Ishikawa (cell line): ENCODE measurements around the gene CEP131.

Source experiments
- EP300 ChIP-seq: IDR thresholded peaks from 2 replicates; pipeline ENCODE4 v1.6.1; 2012; ENCODE audit warnings: borderline replicate concordance
- RAD21 ChIP-seq: IDR thresholded peaks from 2 replicates; pipeline ENCODE4 v1.6.1; 2012; ENCODE audit warnings: low read depth
- TAF1 ChIP-seq: IDR thresholded peaks from 2 replicates; pipeline ENCODE4 v1.6.1; 2012; ENCODE audit warnings: low read depth, mild to moderate bottlenecking
- TCF12 ChIP-seq: IDR thresholded peaks from 2 replicates; pipeline ENCODE4 v1.6.1; 2012; ENCODE audit warnings: low read depth
- TEAD4 ChIP-seq: IDR thresholded peaks from 2 replicates; pipeline ENCODE4 v1.6.1; 2012
- YY1 ChIP-seq: IDR thresholded peaks from 2 replicates; pipeline ENCODE4 v1.6.1; 2012; ENCODE audit warnings: low read depth
- TF ChIP-seq, protein P1 (sequence below): IDR thresholded peaks from 2 replicates; pipeline ENCODE4 v1.6.1; 2012

DNA sequence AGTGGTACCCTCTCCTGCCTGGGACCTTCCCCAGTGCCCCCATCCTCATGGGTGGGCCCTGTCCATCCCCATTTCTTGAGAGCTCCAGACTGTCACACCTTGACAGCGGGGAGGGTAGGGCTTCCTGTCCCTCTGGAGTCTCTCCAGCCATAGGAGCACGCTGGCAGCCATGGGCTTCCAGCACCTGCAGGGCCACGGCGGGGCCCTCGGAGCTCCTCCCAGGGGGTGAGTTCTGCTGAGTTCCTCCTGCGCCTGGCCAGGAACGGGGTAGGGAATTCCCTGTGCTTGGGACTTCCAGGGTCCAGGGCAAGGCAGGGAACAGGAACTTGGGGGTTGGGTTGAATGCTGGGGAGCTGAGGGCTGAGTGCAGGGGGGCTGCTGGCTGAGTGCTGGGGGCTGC, 33.7 kb downstream of the CEP131 start:
- TF ChIP-seq EP300 = no peak
- no peak for TF ChIP-seq YY1
- no peak for TF ChIP-seq TEAD4
- TF ChIP-seq, protein P1, sequence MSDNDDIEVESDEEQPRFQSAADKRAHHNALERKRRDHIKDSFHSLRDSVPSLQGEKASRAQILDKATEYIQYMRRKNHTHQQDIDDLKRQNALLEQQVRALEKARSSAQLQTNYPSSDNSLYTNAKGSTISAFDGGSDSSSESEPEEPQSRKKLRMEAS = no peak
- no peak for TF ChIP-seq RAD21
- no peak for TF ChIP-seq TCF12
- no peak for TF ChIP-seq TAF1
